ENCODE data around the gene COTL1. TPM values are rescaled to one million over a fixed set of nuclear protein-coding genes. Genes with fewer than 3 reads are reported as not detected.

Gene COTL1
- total RNA-seq, 1 experiment from 2014 or later: 408 TPM

DNA sequence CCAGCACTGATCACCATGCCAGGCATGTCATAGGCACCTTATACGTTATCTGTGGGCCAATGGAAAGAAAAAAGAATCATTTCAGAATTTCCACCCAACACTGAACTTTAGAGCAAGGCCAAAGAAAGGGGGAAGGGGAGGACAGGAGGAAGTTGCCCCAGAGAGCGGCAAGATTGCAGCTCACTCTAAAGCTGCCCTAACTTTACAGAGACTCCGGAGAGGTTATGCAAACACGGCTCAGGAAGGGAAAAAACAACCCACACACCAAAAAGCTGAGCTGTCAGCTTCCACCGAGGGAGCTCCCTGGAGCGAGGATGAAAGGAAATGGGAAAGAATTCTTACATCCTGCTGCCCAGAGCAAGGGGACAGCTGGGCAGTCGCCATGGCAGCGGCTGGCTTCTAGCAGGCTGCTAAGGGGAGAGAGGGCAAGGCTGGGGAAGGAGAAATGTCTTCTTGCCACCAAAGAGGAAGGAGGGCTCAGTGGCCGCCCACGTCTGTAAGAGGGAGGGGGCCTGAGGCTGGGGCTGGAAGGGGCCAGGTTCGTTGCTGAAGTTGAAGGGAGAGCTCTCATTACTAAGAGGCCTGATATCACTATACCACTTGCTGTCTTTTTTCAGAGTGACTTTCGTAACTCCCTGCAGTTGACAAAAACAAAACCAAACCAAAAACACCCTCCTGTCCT lies 18.2 kb downstream of the COTL1 start:
- Histone ChIP-seq H3K4me3 (ENCODE audit: low read length) (no peak overlapping the region), H3K9ac (ENCODE audit: low read length) (no peak overlapping the region), H3K9me2 (replicated peaks; ENCODE audit: low read length) (no peaks in the 10 kb centered on the region), H3K27ac (ENCODE audit: low read length) (no peak overlapping the region), H4K20me1 (ENCODE audit: low read length) (peaks cover 59% of the 10 kb centered on the region), H3K9me3 (ENCODE audit: low read length) (no peaks in the 10 kb centered on the region), H3K79me2 (ENCODE audit: low read length) (peaks cover 93% of the 10 kb centered on the region), H3K4me1 (ENCODE audit: insufficient read depth, low read length) (peaks cover 22% of the 10 kb centered on the region), H3K4me2 (ENCODE audit: low read length) (no peak overlapping the region), H3F3A (ENCODE audit: low read length, unreplicated experiment) (no peaks in the 10 kb centered on the region), H3K36me3 (ENCODE audit: low read depth, low read length) (peaks cover 41% of the 10 kb centered on the region), H2AFZ (ENCODE audit: low read length) (no peak overlapping the region), H3K27me3 (ENCODE audit: low read length) (no peaks in the 10 kb centered on the region)
- intact Hi-C loops (cut with micrococcal nuclease): no loop called here
- TF ChIP-seq EZH2 (IDR thresholded peaks at IDR 0.05; ENCODE audit: low read length, unreplicated experiment): no peak
- no peak for TF ChIP-seq EZH2phosphoT487 (IDR thresholded peaks at IDR 0.05; ENCODE audit: borderline replicate concordance, low read length)
- TF ChIP-seq, protein P1, sequence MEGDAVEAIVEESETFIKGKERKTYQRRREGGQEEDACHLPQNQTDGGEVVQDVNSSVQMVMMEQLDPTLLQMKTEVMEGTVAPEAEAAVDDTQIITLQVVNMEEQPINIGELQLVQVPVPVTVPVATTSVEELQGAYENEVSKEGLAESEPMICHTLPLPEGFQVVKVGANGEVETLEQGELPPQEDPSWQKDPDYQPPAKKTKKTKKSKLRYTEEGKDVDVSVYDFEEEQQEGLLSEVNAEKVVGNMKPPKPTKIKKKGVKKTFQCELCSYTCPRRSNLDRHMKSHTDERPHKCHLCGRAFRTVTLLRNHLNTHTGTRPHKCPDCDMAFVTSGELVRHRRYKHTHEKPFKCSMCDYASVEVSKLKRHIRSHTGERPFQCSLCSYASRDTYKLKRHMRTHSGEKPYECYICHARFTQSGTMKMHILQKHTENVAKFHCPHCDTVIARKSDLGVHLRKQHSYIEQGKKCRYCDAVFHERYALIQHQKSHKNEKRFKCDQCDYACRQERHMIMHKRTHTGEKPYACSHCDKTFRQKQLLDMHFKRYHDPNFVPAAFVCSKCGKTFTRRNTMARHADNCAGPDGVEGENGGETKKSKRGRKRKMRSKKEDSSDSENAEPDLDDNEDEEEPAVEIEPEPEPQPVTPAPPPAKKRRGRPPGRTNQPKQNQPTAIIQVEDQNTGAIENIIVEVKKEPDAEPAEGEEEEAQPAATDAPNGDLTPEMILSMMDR (conservative IDR thresholded peaks at IDR 0.05; ENCODE audit: low read depth, low read length): no peak
- ChIA-PET CTCF (interaction anchor here (0.6 kb wide), 2 partner anchors 135 to 156 kb away, joined by 4 read pairs; no protein-coding TSS in a partner anchor), POLR2A (ENCODE audit: unreplicated experiment) (no interaction called here)
- no TSS peak for BruUV-seq (replicated peaks)
- DNase-seq (no peak), ATAC-seq (no peak)

DNA sequence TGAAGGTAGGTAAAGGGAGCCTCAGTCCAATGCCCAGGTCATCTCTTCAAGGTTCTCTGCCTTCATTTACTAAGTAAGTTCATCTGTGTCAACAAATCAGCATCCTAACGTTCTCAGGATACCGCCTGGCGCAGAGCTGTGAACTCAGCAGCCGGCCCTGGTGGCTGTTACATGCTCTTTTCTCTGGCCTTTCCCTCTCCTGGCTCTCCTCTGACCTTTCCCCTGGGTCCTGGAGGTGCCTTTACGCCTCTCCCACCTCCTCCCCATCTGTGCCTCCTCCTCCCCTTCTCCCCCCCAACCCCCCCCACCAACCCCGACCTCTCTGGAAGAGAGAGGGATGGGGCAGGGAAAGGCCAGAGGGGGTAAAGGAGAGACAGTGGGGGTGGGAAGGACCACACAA lies 19.5 kb downstream of the COTL1 start:
- H3K4me2 ChIP-seq (ENCODE audit: low read length): no peak overlapping the region
- peaks cover 41% of the 10 kb centered on the region for H3K36me3 ChIP-seq (ENCODE audit: low read depth, low read length)
- CTCF ChIA-PET: no interaction called here
- no peak overlapping the region for H3K9ac ChIP-seq (ENCODE audit: low read length)
- no peak overlapping the region for H2AFZ ChIP-seq (ENCODE audit: low read length)
- DNase-seq (no peak), ATAC-seq (no peak)
- no peak overlapping the region for H3K27ac ChIP-seq (ENCODE audit: low read length)
- no peaks in the 10 kb centered on the region for H3F3A ChIP-seq (ENCODE audit: low read length, unreplicated experiment)
- POLR2A ChIA-PET (ENCODE audit: unreplicated experiment): no interaction called here
- peaks cover 94% of the 10 kb centered on the region for H3K79me2 ChIP-seq (ENCODE audit: low read length)
- H3K4me3 ChIP-seq (ENCODE audit: low read length): no peak overlapping the region
- no peaks in the 10 kb centered on the region for H3K9me2 ChIP-seq (replicated peaks; ENCODE audit: low read length)
- H3K9me3 ChIP-seq (ENCODE audit: low read length): no peaks in the 10 kb centered on the region
- no TSS peak for BruUV-seq (replicated peaks)
- H4K20me1 ChIP-seq (ENCODE audit: low read length): peaks cover 59% of the 10 kb centered on the region
- H3K27me3 ChIP-seq (ENCODE audit: low read length): no peaks in the 10 kb centered on the region
- intact Hi-C loops (cut with micrococcal nuclease): no loop called here
- H3K4me1 ChIP-seq (ENCODE audit: insufficient read depth, low read length): peaks cover 18% of the 10 kb centered on the region
- TF ChIP-seq EZH2 (IDR thresholded peaks at IDR 0.05; ENCODE audit: low read length, unreplicated experiment): no peak
- no peak for TF ChIP-seq EZH2phosphoT487 (IDR thresholded peaks at IDR 0.05; ENCODE audit: borderline replicate concordance, low read length)
- TF ChIP-seq, protein P1 (conservative IDR thresholded peaks at IDR 0.05; ENCODE audit: low read depth, low read length): no peak

DNA sequence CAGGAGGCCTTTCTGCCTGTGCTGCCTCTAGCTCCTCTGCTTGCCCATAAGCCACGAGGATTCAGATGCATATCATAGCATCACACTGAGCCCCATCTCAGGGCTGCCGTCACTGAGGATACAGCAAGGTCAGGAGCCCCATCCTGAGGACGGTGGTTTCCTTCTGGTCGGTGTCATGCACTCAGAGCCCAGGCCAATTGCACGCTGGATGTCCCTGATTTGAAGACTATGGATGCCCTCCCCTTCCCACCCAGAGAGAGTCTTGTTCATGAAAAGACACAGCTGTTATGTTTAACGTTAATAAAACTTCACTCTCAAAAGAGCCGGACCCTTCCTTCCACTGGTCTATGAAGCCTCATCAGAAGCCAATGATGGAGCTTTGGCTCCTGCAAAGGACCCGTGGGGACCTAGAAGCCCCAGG lies 19.9 kb downstream of the COTL1 start:
- Histone ChIP-seq H3F3A (ENCODE audit: low read length, unreplicated experiment) (no peaks in the 10 kb centered on the region), H3K27ac (ENCODE audit: low read length) (no peak overlapping the region), H3K79me2 (ENCODE audit: low read length) (peaks cover 94% of the 10 kb centered on the region), H3K9ac (ENCODE audit: low read length) (no peak overlapping the region), H3K9me3 (ENCODE audit: low read length) (no peaks in the 10 kb centered on the region), H3K4me1 (ENCODE audit: insufficient read depth, low read length) (peaks cover 15% of the 10 kb centered on the region), H3K9me2 (replicated peaks; ENCODE audit: low read length) (no peaks in the 10 kb centered on the region), H3K4me3 (ENCODE audit: low read length) (no peak overlapping the region), H2AFZ (ENCODE audit: low read length) (no peak overlapping the region), H3K27me3 (ENCODE audit: low read length) (no peaks in the 10 kb centered on the region), H4K20me1 (ENCODE audit: low read length) (peaks cover 60% of the 10 kb centered on the region), H3K36me3 (ENCODE audit: low read depth, low read length) (peaks cover 43% of the 10 kb centered on the region), H3K4me2 (ENCODE audit: low read length) (no peak overlapping the region)
- intact Hi-C loops (cut with micrococcal nuclease): no loop called here
- ChIA-PET CTCF (no interaction called here), POLR2A (ENCODE audit: unreplicated experiment) (no interaction called here)
- no peak for DNase-seq
- no peak for ATAC-seq
- TF ChIP-seq EZH2phosphoT487 (IDR thresholded peaks at IDR 0.05; ENCODE audit: borderline replicate concordance, low read length): no peak
- TF ChIP-seq, protein P1 (conservative IDR thresholded peaks at IDR 0.05; ENCODE audit: low read depth, low read length): no peak
- TF ChIP-seq EZH2 (IDR thresholded peaks at IDR 0.05; ENCODE audit: low read length, unreplicated experiment): no peak
- no TSS peak for BruUV-seq (replicated peaks)
